Aorta (tissue), 5 donors: Measurements from ENCODE around the gene TPM2. TPM values are rescaled to one million over a fixed set of nuclear protein-coding genes. Genes with fewer than 3 reads are reported as not detected.

Experiments used
- ATAC-seq: fragments of 200-7000 bp; cut with Tn5 transposase; one replicate; pipeline ENCODE4 v1.9.1; 2022; ENCODE audit warnings: moderate library complexity; ENCODE audit not compliant: low FRiP score
- DNase-seq, 2 donors: peaks; one replicate each; pipeline ENCODE4 v3.0.0-alpha.2; 2020
- H3K27ac ChIP-seq, 2 donors: one replicate each; pipeline ENCODE4 v1.5.1; 2013; ENCODE audit warnings: low read length in 2 of 2, mild to moderate bottlenecking in 2 of 2, moderate library complexity in 2 of 2, control low read depth in 1 of 2, inconsistent platforms in 1 of 2, low read depth in 1 of 2
- H3K27me3 ChIP-seq, 2 donors: one replicate each; pipeline ENCODE4 v1.6.1; 2013; ENCODE audit warnings: control low read depth in 1 of 2, low read length in 1 of 2, mild to moderate bottlenecking in 1 of 2, moderate library complexity in 1 of 2; ENCODE audit not compliant: insufficient read depth in 2 of 2, control insufficient read depth in 1 of 2
- H3K36me3 ChIP-seq, 2 donors: one replicate each; pipeline ENCODE4 v1.6.1; 2013; ENCODE audit warnings: control low read depth in 1 of 2, low read length in 1 of 2, mild to moderate bottlenecking in 1 of 2; ENCODE audit not compliant: insufficient read depth in 2 of 2, control insufficient read depth in 1 of 2
- H3K4me1 ChIP-seq, 2 donors: one replicate each; pipeline ENCODE4 v1.6.1; 2013; ENCODE audit warnings: low read length in 2 of 2, control low read depth in 1 of 2, mild to moderate bottlenecking in 1 of 2, moderate library complexity in 1 of 2; ENCODE audit not compliant: insufficient read depth in 2 of 2, control insufficient read depth in 1 of 2
- H3K4me3 ChIP-seq, 2 donors: one replicate each; pipeline ENCODE4 v1.5.1; 2013; ENCODE audit warnings: low read length in 2 of 2, control low read depth in 1 of 2, mild to moderate bottlenecking in 1 of 2
- H3K9me3 ChIP-seq: one replicate; pipeline ENCODE4 v1.6.1; 2013; ENCODE audit warnings: mild to moderate bottlenecking, low read length; ENCODE audit not compliant: control insufficient read depth
- WGBS, 2 donors: extraction: QIAGEN DNeasy Blood & Tissue Kit; methylation state at CpG; one replicate each; pipeline ENCODE4 v1.1.7; 2013; 5-methylcytosine and 5-hydroxymethylcytosine counted together
- intact Hi-C, 2 donors: fragments of 100-400 bp; cut with DNase I; formaldehyde crosslinking; loops; one replicate each; pipeline versions ENCODE4 v1.14.2 to v1.15.0; 2022
- polyA plus RNA-seq, 2 donors: library from polyadenylated mRNA; stranded (reverse); fragments of 200-250 nt; gene quantifications; one replicate each; pipeline ENCODE4 v1.2.3, GENCODE V29; 2013
- total RNA-seq, 2 donors: library from RNA; stranded (reverse); fragmentation: NEBNext Ultra II Directional; extraction: Animal tissue kit (Norgen Biotek cat#: 25700); gene quantifications; one replicate each; pipeline ENCODE4 v1.2.1, GENCODE V29; 2021
- donor health status: healthy with polysubstance abuse.
- donor health status: Bipolar disorder and iron deficiency.
- donor health status: DM: no; HTN: no; CAD: no.
- donor health status: DM: no; HTN: no; CAD: no.
- donor health status: DM: yes; HTN: yes; CAD: no.

The TPM2 gene
- total and polyA plus RNA-seq, 4 donors = 1,614 to 9,377 (median 6,599) TPM

DNA sequence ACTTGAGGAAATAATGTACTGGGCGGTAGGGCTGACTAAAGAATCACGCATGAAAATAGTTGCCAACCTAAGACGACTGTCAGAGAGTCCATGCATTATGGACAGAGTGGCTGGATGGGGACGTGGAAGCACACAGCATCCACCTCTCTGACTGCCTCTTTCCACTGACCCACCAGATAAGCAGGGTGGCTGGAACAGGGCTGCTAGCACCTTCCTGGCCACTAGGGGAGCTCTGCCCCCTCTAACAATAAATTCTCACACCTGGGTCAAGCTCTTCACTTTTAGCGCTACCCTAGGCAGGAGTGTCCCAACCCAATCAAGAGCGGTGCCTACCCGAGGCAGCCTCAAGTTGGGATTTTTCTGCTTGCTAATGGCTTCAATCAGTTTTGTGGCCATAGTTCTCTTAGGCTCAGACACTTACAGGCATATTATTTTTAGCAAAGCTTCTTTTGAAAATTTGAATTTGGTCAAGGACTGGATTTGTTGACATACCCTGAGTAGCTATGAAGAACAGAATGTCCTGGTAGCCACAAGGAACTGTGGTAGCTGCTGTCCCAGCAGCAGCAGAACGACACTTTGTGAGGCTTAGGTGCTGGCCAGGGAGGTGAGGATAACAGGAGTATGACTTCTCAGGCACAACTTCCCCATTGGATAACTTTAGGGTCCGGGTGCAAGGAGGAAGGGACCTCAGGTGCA, 6.9 kb upstream of the TPM2 start:
- Histone ChIP-seq H3K9me3 (no peaks in the 10 kb centered on the region), H3K36me3 (peaks cover 6 to 27% of the 10 kb centered on the region in 2 donors), H3K27ac (peak overlapping the region; percentile 97 to 99), H3K4me3 (no peak overlapping the region), H3K4me1 (no peaks in the 10 kb centered on the region), H3K27me3 (no peaks in the 10 kb centered on the region)
- ATAC-seq = peak; percentile 66
- WGBS, 2 donors = 28 to 29% methylated on average over 9 of the region's 9 CpGs
- intact Hi-C loops = no loop called here
- peak; percentile 63 to 83 for DNase-seq

DNA sequence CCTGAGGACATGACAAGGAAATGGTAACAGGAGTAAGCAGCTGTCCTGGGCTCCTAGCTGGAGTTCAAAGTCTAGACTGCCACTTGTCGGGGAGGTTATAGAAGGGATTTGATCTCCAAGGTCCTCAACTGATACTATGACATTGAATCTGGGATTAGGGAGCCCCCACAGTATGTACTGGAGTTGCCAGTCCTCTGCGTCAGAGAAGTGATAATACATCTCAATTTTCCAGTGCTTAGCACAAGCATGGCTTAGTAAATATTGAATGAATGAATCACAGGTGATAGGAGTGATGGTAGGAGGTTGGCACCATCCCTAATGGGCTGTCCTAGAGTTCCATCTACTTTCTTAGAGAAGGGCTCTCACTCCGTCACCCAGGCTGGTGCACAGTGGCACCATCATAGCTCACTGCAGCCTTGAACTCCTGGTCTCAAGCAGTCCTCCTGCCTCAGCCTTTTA, 6.2 kb upstream of the TPM2 start:
- H3K4me1 ChIP-seq = no peaks in the 10 kb centered on the region
- WGBS, 2 donors = 66 to 70% methylated on average over 3 of the region's 3 CpGs
- intact Hi-C loops = no loop called here
- peak in 1 of 2 donors; percentile 10 for DNase-seq
- H3K4me3 ChIP-seq = no peak overlapping the region
- H3K27me3 ChIP-seq = no peaks in the 10 kb centered on the region
- peak overlapping the region; percentile 97 to 99 for H3K27ac ChIP-seq
- no peak for ATAC-seq
- peaks cover 6 to 27% of the 10 kb centered on the region in 2 donors for H3K36me3 ChIP-seq
- no peaks in the 10 kb centered on the region for H3K9me3 ChIP-seq

DNA sequence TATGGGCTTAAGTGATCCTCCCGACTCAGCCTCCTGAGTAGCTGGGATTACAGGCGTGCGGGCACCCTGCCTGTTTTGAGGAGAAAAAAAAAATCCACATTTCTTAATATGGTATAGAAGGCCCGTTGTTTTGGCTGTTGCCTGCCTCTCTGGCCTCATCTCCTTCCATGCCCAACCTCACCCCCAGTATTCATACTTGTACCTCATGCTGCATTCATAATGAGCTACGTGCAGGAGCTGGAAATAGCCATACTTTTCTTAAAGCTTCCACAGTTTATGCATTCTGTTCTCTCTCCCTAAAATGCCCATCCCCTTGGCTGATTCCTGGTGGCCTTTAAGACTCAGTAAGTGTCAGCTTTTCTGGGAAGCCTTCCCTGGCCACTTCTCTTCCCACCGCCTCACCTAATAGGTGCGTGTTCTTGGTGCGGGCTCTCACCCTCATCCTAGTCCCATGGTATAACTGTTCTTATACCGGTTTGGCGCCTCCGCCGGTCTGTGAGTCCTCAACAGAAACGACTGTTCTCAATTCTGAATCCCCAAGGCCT, 2.1 kb upstream of the TPM2 start:
- H3K27me3 ChIP-seq = no peaks in the 10 kb centered on the region
- H3K27ac ChIP-seq = peak overlapping the region; percentile 76 to 100
- DNase-seq (peak in 1 of 2 donors; percentile 65), ATAC-seq (peak; percentile 49)
- intact Hi-C loops = loop anchor here in 1 of 2 donors (2.0 kb wide), 1 partner anchor 37 kb away; no protein-coding TSS in a partner anchor
- 9 to 10% methylated on average over 13 of the region's 13 CpGs for WGBS, 2 donors
- H3K9me3 ChIP-seq = no peaks in the 10 kb centered on the region
- H3K4me1 ChIP-seq = no peaks in the 10 kb centered on the region
- H3K4me3 ChIP-seq = no peak overlapping the region
- H3K36me3 ChIP-seq = no peaks in the 10 kb centered on the region

DNA sequence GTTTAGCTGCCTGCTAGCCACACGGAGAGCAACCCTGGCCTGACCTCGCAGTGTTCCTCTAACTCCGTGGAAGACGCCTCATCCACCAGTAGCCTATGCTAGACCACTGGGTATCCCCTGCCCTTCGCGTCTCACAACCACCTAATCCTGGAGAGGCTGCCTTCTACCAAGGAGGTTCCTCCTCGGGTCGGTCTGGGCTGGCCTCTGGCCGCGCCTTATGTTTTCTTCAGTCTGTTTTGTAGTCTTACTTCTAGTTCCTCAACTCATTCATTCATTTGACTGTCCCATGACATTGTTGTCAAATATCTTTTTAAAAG, 1.6 kb upstream of the TPM2 start:
- no peaks in the 10 kb centered on the region for H3K27me3 ChIP-seq
- H3K9me3 ChIP-seq = no peaks in the 10 kb centered on the region
- peak overlapping the region; percentile 76 to 100 for H3K27ac ChIP-seq
- DNase-seq (no peak), ATAC-seq (no peak)
- 2% methylated on average over 10 of the region's 10 CpGs for WGBS, 2 donors
- H3K4me3 ChIP-seq = peak overlapping the region; percentile 44 to 95
- no peaks in the 10 kb centered on the region for H3K4me1 ChIP-seq
- no peaks in the 10 kb centered on the region for H3K36me3 ChIP-seq
- intact Hi-C loops = loop anchor here in 1 of 2 donors (2.0 kb wide), 1 partner anchor 38 kb away; no protein-coding TSS in a partner anchor

DNA sequence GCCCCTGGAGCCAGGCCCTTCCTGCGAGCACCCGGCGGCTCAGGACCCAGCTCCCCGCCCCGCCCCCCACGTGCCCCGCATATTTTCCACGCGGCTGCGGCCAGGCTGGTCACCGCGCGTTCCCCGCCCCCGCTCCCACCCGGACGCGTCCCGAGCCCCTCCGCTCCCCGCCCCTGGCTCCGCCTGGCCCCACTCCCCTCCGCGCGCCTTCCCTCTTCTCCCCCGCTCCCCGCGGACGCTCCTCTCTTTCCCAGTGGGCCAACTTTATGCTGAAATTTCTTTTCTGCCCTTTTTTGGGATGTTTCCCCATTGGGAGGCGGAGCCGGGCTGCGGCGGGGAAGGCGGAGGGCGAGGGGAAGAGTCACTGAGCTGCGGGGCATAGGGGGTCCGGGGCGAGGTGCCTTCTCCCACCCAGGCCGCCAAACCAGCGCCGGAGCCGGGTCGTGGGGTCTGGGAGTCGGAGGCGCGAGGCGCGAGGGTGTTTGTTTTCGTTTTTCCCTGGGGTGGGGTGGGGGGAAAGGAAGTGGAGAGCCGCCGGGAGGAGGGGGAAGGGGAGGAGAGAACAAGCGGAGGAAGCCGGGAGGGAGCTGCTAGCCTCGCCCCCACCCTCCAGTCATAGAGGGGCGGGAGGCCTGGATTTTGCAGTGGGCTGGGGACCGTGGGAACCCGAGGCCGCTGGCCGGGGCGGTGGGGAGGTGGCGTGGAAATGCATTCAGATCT, 1.0 kb upstream of the TPM2 start:
- ATAC-seq = peak; percentile 79
- Histone ChIP-seq H3K27me3 (no peaks in the 10 kb centered on the region), H3K9me3 (no peaks in the 10 kb centered on the region), H3K4me3 (peak overlapping the region; percentile 44 to 95), H3K27ac (peak overlapping the region; percentile 76 to 100), H3K4me1 (no peaks in the 10 kb centered on the region), H3K36me3 (no peaks in the 10 kb centered on the region)
- peak; percentile 92 to 98 for DNase-seq
- WGBS, 2 donors = 0 to 1% methylated on average over 55 to 61 of the region's 61 CpGs
- intact Hi-C loops = loop anchor here in 1 of 2 donors (2.0 kb wide), 1 partner anchor 38 kb away; no protein-coding TSS in a partner anchor

DNA sequence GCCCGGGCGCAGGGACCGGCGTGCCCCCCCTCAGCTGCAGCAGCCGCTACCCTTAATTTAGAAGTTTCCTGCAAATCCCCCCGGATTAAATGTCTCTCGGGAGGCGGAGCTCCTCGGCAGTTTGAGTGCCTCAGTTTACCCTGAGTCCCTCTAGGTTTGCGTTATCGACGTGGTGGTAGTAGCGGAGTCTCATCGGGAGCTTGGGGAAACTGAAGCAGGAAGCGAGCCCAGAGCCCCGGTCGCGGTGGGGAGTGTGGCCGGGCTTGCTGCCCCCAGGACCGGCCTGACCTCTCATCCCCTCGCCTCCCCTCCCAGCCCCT, 529 bp upstream of the TPM2 start:
- intact Hi-C loops = loop anchor here in 1 of 2 donors (2.0 kb wide), 1 partner anchor 39 kb away; no protein-coding TSS in a partner anchor
- H3K9me3 ChIP-seq = no peaks in the 10 kb centered on the region
- peak overlapping the region; percentile 73 to 97 for H3K27ac ChIP-seq
- ATAC-seq (no peak), DNase-seq (no peak)
- 0 to 1% methylated on average over 21 of the region's 21 CpGs for WGBS, 2 donors
- peaks cover 0 to 2% of the 10 kb centered on the region in 2 donors for H3K36me3 ChIP-seq
- H3K4me3 ChIP-seq = peak overlapping the region; percentile 44 to 95
- H3K4me1 ChIP-seq = no peaks in the 10 kb centered on the region
- no peaks in the 10 kb centered on the region for H3K27me3 ChIP-seq

DNA sequence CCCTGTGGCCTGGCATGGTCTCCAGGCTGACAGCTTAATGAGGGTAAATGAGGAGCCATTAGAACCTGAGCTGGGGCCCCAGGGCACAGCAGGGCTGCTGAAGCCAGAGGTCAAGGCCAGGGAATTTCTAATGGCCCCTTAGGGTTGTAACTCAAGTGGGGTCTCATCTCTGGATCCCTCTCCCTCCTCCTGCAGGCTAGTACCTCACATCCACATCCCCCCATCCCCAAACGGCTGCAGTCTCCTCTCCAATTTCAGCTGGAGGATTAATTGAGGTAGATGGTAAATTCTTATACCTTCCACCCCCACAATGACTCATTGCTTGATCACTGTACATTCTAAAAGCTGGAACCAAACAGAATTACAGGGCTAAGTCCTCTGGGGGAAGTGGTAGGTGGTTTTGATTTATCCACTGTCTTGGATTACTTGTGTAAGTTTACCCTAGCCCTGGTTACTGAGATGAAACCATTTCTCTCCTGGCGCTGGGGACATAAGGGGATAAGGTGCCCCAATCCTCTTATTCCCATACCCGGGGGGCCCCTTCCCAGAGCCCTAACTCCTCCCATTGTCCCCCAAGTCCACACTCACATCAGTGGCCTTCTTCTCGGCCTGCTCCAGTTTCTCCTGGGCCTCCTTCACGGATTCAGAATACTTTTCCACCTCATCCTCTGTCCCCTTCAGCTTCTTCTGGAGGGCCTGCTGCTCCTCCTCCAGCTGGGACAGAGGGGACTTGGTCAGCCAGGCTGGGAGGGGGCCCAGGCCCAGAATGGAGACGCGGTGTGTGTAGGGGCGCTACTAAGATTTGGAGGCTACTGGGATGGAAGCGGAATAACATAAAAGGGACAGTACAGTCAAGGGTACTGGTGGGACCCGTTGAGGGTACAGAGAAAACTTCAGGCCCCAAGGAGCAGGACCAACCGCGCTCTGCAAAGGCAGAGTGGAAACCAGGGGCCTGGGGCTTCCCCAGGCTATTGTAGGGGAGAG, 875 bp downstream of the TPM2 start:
- Histone ChIP-seq H3K27ac (peak overlapping the region; percentile 83 to 87), H3K9me3 (no peaks in the 10 kb centered on the region), H3K36me3 (peaks cover 0 to 17% of the 10 kb centered on the region in 2 donors), H3K27me3 (no peaks in the 10 kb centered on the region), H3K4me3 (peak overlapping the region; percentile 91 to 95), H3K4me1 (no peaks in the 10 kb centered on the region)
- DNase-seq (no peak), ATAC-seq (no peak)
- WGBS, 2 donors = 3 to 6% methylated on average over 12 of the region's 12 CpGs
- intact Hi-C loops = loop anchor here in 1 of 2 donors (2.0 kb wide), 1 partner anchor 28 kb away; no protein-coding TSS in a partner anchor
